Measurements from ENCODE around the gene PACRG. TPM values are rescaled to one million over a fixed set of nuclear protein-coding genes. Genes with fewer than 3 reads are reported as not detected.

PACRG gene
- total RNA-seq, 3 donors from 2014 or later = 0.64 to 6.4 (median 4.6) TPM

GRCh38 chr6:163199371-163199770 lies 471.6 kb downstream of the PACRG start:
- Histone ChIP-seq H3K27me3 (no peaks in the 10 kb centered on the region), H3K36me3 (no peaks in the 10 kb centered on the region), H3K4me3 (no peak overlapping the region), H3K4me1 (no peaks in the 10 kb centered on the region), H3K27ac (no peak overlapping the region), H3K9me3 (no peaks in the 10 kb centered on the region)
- no peak for DNase-seq (ENCODE audit: low spot score in 2 of 2)
- TF ChIP-seq POLR2AphosphoS5 (IDR thresholded peaks at IDR 0.05) (no peak), CTCF (IDR thresholded peaks at IDR 0.05) (no peak), POLR2A (IDR thresholded peaks at IDR 0.05) (no peak)
- intact Hi-C loops (cut with DNase I; ENCODE audit: low total_unique reads) = no loop called here

GRCh38 chr6:163200289-163200688 lies 472.5 kb downstream of the PACRG start:
- intact Hi-C loops (cut with DNase I; ENCODE audit: low total_unique reads) = no loop called here
- Histone ChIP-seq H3K27ac (no peak overlapping the region), H3K4me1 (no peaks in the 10 kb centered on the region), H3K4me3 (no peak overlapping the region), H3K9me3 (no peaks in the 10 kb centered on the region), H3K36me3 (no peaks in the 10 kb centered on the region), H3K27me3 (no peaks in the 10 kb centered on the region)
- TF ChIP-seq CTCF (IDR thresholded peaks at IDR 0.05) (no peak), POLR2AphosphoS5 (IDR thresholded peaks at IDR 0.05) (no peak), POLR2A (IDR thresholded peaks at IDR 0.05) (no peak)
- no peak for DNase-seq (ENCODE audit: low spot score in 2 of 2)

- intact Hi-C loops (cut with DNase I; ENCODE audit: low total_unique reads) = no loop called here
- no peaks in the 10 kb centered on the region for H3K36me3 ChIP-seq
- DNase-seq (ENCODE audit: low spot score in 2 of 2) = no peak
- no peaks in the 10 kb centered on the region for H3K9me3 ChIP-seq
- H3K4me3 ChIP-seq = no peak overlapping the region
- no peaks in the 10 kb centered on the region for H3K27me3 ChIP-seq
- no peak overlapping the region for H3K27ac ChIP-seq
- no peak for TF ChIP-seq POLR2A (IDR thresholded peaks at IDR 0.05)
- no peaks in the 10 kb centered on the region for H3K4me1 ChIP-seq
Measured at GRCh38 chr6:163200694-163201093, 472.9 kb downstream of the PACRG start.

GRCh38 chr6:163201855-163202254 lies 474.1 kb downstream of the PACRG start:
- Histone ChIP-seq H3K4me1 (no peaks in the 10 kb centered on the region), H3K4me3 (no peak overlapping the region), H3K36me3 (no peaks in the 10 kb centered on the region), H3K27ac (no peak overlapping the region), H3K27me3 (no peaks in the 10 kb centered on the region), H3K9me3 (peaks cover 0 to 5% of the 10 kb centered on the region in 2 donors)
- no peak for DNase-seq (ENCODE audit: low spot score in 2 of 2)
- TF ChIP-seq POLR2A (IDR thresholded peaks at IDR 0.05) (no peak), POLR2AphosphoS5 (IDR thresholded peaks at IDR 0.05) (no peak), CTCF (IDR thresholded peaks at IDR 0.05) (no peak)
- intact Hi-C loops (cut with DNase I; ENCODE audit: low total_unique reads) = no loop called here

GRCh38 chr6:163206196-163206595 lies 478.4 kb downstream of the PACRG start:
- Histone ChIP-seq H3K27ac (no peak overlapping the region), H3K27me3 (no peaks in the 10 kb centered on the region), H3K9me3 (peaks cover 0 to 6% of the 10 kb centered on the region in 2 donors), H3K4me3 (no peak overlapping the region), H3K4me1 (no peaks in the 10 kb centered on the region), H3K36me3 (no peaks in the 10 kb centered on the region)
- no peak for DNase-seq (ENCODE audit: low spot score in 2 of 2)
- intact Hi-C loops (cut with DNase I; ENCODE audit: low total_unique reads) = no loop called here
- no peak for TF ChIP-seq CTCF (IDR thresholded peaks at IDR 0.05)
- no peak for TF ChIP-seq POLR2AphosphoS5 (IDR thresholded peaks at IDR 0.05)
- no peak for TF ChIP-seq POLR2A (IDR thresholded peaks at IDR 0.05)
